GM10266 (cell line): ENCODE data around the gene CCDC97.
"Not testable (repeated sequence)": the region's sequence is repeated elsewhere in the genome, so short reads cannot be mapped to it uniquely, and the experiment has no call there.

ENCODE experiments used
- DNase-seq: peaks from one replicate; pipeline ENCODE4 v3.0.0; 2012; ENCODE audit errors: extremely low spot score
- CTCF ChIP-seq: IDR thresholded peaks from 2 replicates; pipeline ENCODE4 v1.5.1; 2012; ENCODE audit warnings: mild to moderate bottlenecking, low read depth; ENCODE audit not compliant: control insufficient read depth, insufficient read depth; ENCODE audit errors: missing control alignments

Gene CCDC97

DNA sequence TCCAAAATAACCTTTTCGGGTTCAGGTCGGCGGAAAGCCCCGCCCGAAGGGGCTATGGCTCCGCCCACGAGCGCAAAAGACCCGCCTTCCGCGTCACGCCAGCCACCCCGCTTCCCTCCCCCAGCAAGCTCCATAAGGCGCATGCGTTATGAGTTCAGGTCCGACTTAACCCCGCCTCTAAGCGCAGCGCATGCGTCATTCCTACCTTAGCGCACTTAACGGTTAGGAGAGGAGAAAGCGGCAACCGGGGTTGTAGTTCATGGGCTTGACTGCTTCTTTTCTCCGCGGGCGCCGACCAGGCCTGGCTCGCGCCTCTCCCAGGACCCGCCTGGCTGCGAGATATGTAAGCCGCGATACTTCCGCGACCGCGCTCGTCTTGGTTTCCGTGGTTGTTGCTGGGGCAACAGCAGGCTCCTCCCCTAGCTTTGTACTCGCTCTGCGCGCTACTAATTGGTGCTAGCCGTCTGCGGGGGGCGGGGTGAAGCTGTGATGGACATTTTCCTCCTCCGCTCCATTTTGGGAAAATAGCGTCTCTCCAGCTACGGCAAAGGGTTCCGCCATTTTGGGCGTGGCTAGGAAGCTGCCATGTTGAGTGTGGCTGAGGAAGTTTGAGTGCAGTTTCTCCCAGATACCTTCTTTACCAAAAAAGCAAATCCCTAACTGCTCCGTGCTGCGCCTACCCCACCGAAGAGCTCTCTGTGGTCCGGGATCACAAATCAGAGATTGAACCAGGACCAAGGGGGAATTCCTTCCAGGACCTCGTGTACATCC is 54.0 kb downstream of the CCDC97 start, which contains the start of gene B9D2:
Gene B9D2 (minus strand): TSS at position 397 of the 771 bp plus-strand sequence. CDS start 630 bp downstream, outside the sequence.
- no peak for TF ChIP-seq CTCF
- DNase-seq: peak; percentile 95

- DNase-seq: no peak
Measured at GRCh38 chr19:41364524-41365391, 54.8 kb downstream of the CCDC97 start.

GRCh38 chr19:41366089-41366488 is 56.1 kb downstream of the CCDC97 start:
- no peak for DNase-seq
- TF ChIP-seq CTCF: peak; percentile 42

More at GRCh38 chr19:41364524-41365391, 54.8 kb downstream of the CCDC97 start:
- no peak for TF ChIP-seq CTCF

DNA sequence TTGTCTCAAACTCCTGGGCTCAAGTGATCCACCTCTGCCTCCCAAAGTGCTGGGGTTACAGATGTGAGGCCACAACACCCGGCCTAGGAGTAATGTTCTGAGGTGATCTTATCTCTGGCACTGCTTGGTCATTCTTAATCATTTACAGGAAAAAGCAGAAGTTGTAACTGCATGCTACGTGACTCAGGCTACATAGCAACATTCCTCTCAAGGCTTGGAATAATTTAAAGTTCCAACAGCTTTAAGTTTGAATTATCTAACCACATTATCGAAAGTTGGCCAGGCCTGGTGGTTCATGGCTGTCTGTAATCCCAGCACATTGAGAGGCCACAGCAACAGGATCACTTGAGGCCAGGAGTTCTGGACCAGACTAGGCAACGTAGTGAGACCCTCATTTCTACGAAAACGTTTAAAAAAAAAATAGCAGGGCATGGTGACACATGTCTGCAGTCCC is 57.9 kb downstream of the CCDC97 start:
- TF ChIP-seq CTCF: no peak
- no peak for DNase-seq

- TF ChIP-seq CTCF: no peak
- no peak for DNase-seq
Measured at GRCh38 chr19:41369769-41370168, 59.8 kb downstream of the CCDC97 start.

GRCh38 chr19:41371119-41371518 is 61.1 kb downstream of the CCDC97 start:
- DNase-seq: not testable (repeated sequence)

GRCh38 chr19:41371541-41371940 is 61.6 kb downstream of the CCDC97 start:
- no peak for TF ChIP-seq CTCF
- no peak for DNase-seq
